Stimulated activated CD4-positive, alpha-beta T cell treated with anti-CD3 and anti-CD28 coated beads, Interleukin-4, amount 100 ng/mL, for 24 hours (primary cell): ENCODE measurements around the gene PNN.
"Not testable (repeated sequence)": the region's sequence is repeated elsewhere in the genome, so short reads cannot be mapped to it uniquely, and the experiment has no call there.

Source experiments
- DNase-seq: peaks from one replicate; pipeline ENCODE4 v3.0.0-alpha.2; 2020

The PNN gene

GRCh38 chr14:39174560-39175444 lies at the start of gene PNN:
Gene PNN (plus strand): TSS chr14:39175254. CDS start chr14:39175280, 26 bp downstream.
- peak; percentile 97 for DNase-seq

GRCh38 chr14:39137835-39138234 lies 37.2 kb upstream of the PNN start:
- DNase-seq = not testable (repeated sequence)

- no peak for DNase-seq
Measured at GRCh38 chr14:39138440-39138839, 36.6 kb upstream of the PNN start.

GRCh38 chr14:39140170-39140569 lies 34.9 kb upstream of the PNN start:
- no peak for DNase-seq

GRCh38 chr14:39141623-39142022 lies 33.4 kb upstream of the PNN start:
- DNase-seq = not testable (repeated sequence)

- DNase-seq = not testable (repeated sequence)
Measured at GRCh38 chr14:39143226-39143625, 31.8 kb upstream of the PNN start.

GRCh38 chr14:39145266-39145966 lies 29.6 kb upstream of the PNN start:
- DNase-seq = no peak

- DNase-seq = no peak
Measured at GRCh38 chr14:39154594-39155189, 20.4 kb upstream of the PNN start.

- no peak for DNase-seq
Measured at GRCh38 chr14:39157491-39157890, 17.6 kb upstream of the PNN start.

- DNase-seq = no peak
Measured at GRCh38 chr14:39158222-39158858, 16.7 kb upstream of the PNN start.

GRCh38 chr14:39160494-39160893 lies 14.6 kb upstream of the PNN start:
- no peak for DNase-seq

GRCh38 chr14:39167797-39168320 lies 7.2 kb upstream of the PNN start:
- DNase-seq = not testable (repeated sequence)

GRCh38 chr14:39168591-39168990 lies 6.5 kb upstream of the PNN start:
- DNase-seq = no peak

- no peak for DNase-seq
Measured at GRCh38 chr14:39169541-39169900, 5.5 kb upstream of the PNN start.

- no peak for DNase-seq
Measured at GRCh38 chr14:39173198-39173597, 1.9 kb upstream of the PNN start.

- peak; percentile 47 for DNase-seq
Measured at GRCh38 chr14:39175445-39176262, 600 bp downstream of the PNN start.

- DNase-seq = no peak
Measured at GRCh38 chr14:39176263-39177167, 1.5 kb downstream of the PNN start.

GRCh38 chr14:39177168-39177545 lies 2.1 kb downstream of the PNN start:
- DNase-seq = no peak

GRCh38 chr14:39179042-39179441 lies 4.0 kb downstream of the PNN start:
- DNase-seq = no peak

GRCh38 chr14:39180553-39180952 lies 5.5 kb downstream of the PNN start:
- DNase-seq = no peak
